Uterus (tissue), 2 donors: ENCODE results near the gene RRH.

Experiments used
- CTCF ChIP-seq, 4 experiments: fragments of 200-600 bp in 2 of 4; fragments of 450-650 bp in 2 of 4; sonication (generic) in 2 of 4; IDR thresholded peaks; one replicate each; pipeline ENCODE4 v1.5.1; 2016 to 2019; ENCODE audit warnings: antibody characterized with exemption in 4 of 4, mild to moderate bottlenecking in 2 of 4, moderate library complexity in 1 of 4
- POLR2A ChIP-seq, 2 donors: fragments of 450-650 bp; IDR thresholded peaks; one replicate each; pipeline ENCODE4 v1.6.1; 2016; ENCODE audit warnings: antibody characterized with exemption in 2 of 2, mild to moderate bottlenecking in 1 of 2, moderate library complexity in 1 of 2

- no peak for TF ChIP-seq POLR2A (IDR thresholded peaks at IDR 0.05)
- no peak for TF ChIP-seq CTCF (IDR thresholded peaks at IDR 0.05)
Measured at GRCh38 chr4:109801895-109802319, 25.9 kb upstream of the RRH start, which contains the start of gene CFI.
